ENCODE measurements around the gene VAV3.

VAV3 gene

DNA sequence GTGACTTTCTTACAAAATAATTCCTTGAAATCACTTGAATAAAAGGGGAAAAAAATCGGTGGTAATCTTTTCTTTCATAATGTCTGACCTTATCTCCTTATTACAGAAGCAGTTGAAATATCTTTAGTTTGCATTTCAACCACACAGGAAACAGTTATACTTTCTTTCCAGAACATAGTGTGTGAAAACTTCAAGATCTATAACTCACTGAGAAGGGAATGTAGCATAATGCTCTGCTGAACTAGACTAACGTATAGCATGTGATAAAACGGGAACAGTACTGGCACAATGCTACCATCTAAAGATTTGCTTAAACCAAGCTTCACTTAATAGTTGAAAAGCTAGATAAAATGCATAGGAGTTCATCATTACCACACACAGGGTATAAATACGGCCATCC lies 45.0 kb downstream of the VAV3 start:
- H3K79me1 ChIP-seq (replicated peaks; ENCODE audit: low read length, poor library complexity, severe bottlenecking), result no peaks in the 10 kb centered on the region
- H3K4ac ChIP-seq (ENCODE audit: low read depth in 1 of 2, low read length in 2 of 2), result no peak overlapping the region
- H3K27ac ChIP-seq (ENCODE audit: low read length, poor library complexity, severe bottlenecking), result no peak overlapping the region
- H3K23ac ChIP-seq (ENCODE audit: low read length in 2 of 2), result no peak overlapping the region
- no peaks in the 10 kb centered on the region for H3K27me3 ChIP-seq (ENCODE audit: control insufficient read depth in 1 of 2, insufficient read depth in 1 of 2, low read length in 2 of 2)
- no peak overlapping the region for H4K8ac ChIP-seq (ENCODE audit: low read length)
- H3K4me3 ChIP-seq (ENCODE audit: insufficient read depth in 1 of 2, low read depth in 1 of 2, low read length in 2 of 2), result no peak overlapping the region
- no peak overlapping the region for H2BK5ac ChIP-seq (ENCODE audit: low read depth, low read length, poor library complexity, severe bottlenecking)
- H3K4me1 ChIP-seq (ENCODE audit: control insufficient read depth, insufficient read depth, low read depth, low read length), result no peaks in the 10 kb centered on the region
- no peaks in the 10 kb centered on the region for H3K36me3 ChIP-seq (ENCODE audit: control insufficient read depth in 1 of 2, insufficient read depth in 2 of 2, low read depth in 1 of 2, low read length in 2 of 2)
- 100% methylated on average over 2 of the region's 4 CpGs for WGBS
- no peak for DNase-seq
- H3K4me2 ChIP-seq (ENCODE audit: low read length, poor library complexity, severe bottlenecking), result no peak overlapping the region
- no peaks in the 10 kb centered on the region for H3K9me3 ChIP-seq (ENCODE audit: control insufficient read depth, low read length)
- no peak overlapping the region for H2BK12ac ChIP-seq (ENCODE audit: low read length in 2 of 2)
- no peak overlapping the region for H3K18ac ChIP-seq (ENCODE audit: low read depth in 1 of 2, low read length in 2 of 2)
- H2BK120ac ChIP-seq (ENCODE audit: low read depth, low read length), result no peak overlapping the region
- no peak overlapping the region for H2BK15ac ChIP-seq (ENCODE audit: low read depth, poor library complexity, severe bottlenecking)
- H2AK5ac ChIP-seq (ENCODE audit: low read length, severe bottlenecking), result no peak overlapping the region
- no peak overlapping the region for H3K9ac ChIP-seq (ENCODE audit: low read length)
- H4K91ac ChIP-seq (ENCODE audit: low read length), result no peak overlapping the region
- H3K14ac ChIP-seq (ENCODE audit: low read length in 2 of 2), result no peak overlapping the region
- H2AFZ ChIP-seq (ENCODE audit: low read depth, low read length), result no peak overlapping the region

GRCh38 chr1:107914119-107914765 lies 50.7 kb downstream of the VAV3 start:
- H2BK5ac ChIP-seq (ENCODE audit: low read depth, low read length, poor library complexity, severe bottlenecking), result no peak overlapping the region
- H3K4me3 ChIP-seq (ENCODE audit: insufficient read depth in 1 of 2, low read depth in 1 of 2, low read length in 2 of 2), result no peak overlapping the region
- no peak overlapping the region for H4K91ac ChIP-seq (ENCODE audit: low read length)
- no peaks in the 10 kb centered on the region for H3K4me1 ChIP-seq (ENCODE audit: control insufficient read depth, insufficient read depth, low read depth, low read length)
- no peak overlapping the region for H2AFZ ChIP-seq (ENCODE audit: low read depth, low read length)
- H3K27ac ChIP-seq (ENCODE audit: low read length, poor library complexity, severe bottlenecking), result no peak overlapping the region
- H2BK15ac ChIP-seq (ENCODE audit: low read depth, poor library complexity, severe bottlenecking), result no peak overlapping the region
- no peak for DNase-seq
- H3K23ac ChIP-seq (ENCODE audit: low read length in 2 of 2), result no peak overlapping the region
- 94% methylated on average over 6 of the region's 7 CpGs for WGBS
- no peak overlapping the region for H3K4ac ChIP-seq (ENCODE audit: low read depth in 1 of 2, low read length in 2 of 2)
- no peaks in the 10 kb centered on the region for H3K9me3 ChIP-seq (ENCODE audit: control insufficient read depth, low read length)
- H3K79me1 ChIP-seq (replicated peaks; ENCODE audit: low read length, poor library complexity, severe bottlenecking), result no peaks in the 10 kb centered on the region
- H3K18ac ChIP-seq (ENCODE audit: low read depth in 1 of 2, low read length in 2 of 2), result no peak overlapping the region
- no peak overlapping the region for H3K9ac ChIP-seq (ENCODE audit: low read length)
- no peak overlapping the region for H2BK120ac ChIP-seq (ENCODE audit: low read depth, low read length)
- no peaks in the 10 kb centered on the region for H3K27me3 ChIP-seq (ENCODE audit: control insufficient read depth in 1 of 2, insufficient read depth in 1 of 2, low read length in 2 of 2)
- no peak overlapping the region for H3K4me2 ChIP-seq (ENCODE audit: low read length, poor library complexity, severe bottlenecking)
- no peak overlapping the region for H2AK5ac ChIP-seq (ENCODE audit: low read length, severe bottlenecking)
- no peak overlapping the region for H2BK12ac ChIP-seq (ENCODE audit: low read length in 2 of 2)
- no peak overlapping the region for H4K8ac ChIP-seq (ENCODE audit: low read length)
- H3K36me3 ChIP-seq (ENCODE audit: control insufficient read depth in 1 of 2, insufficient read depth in 2 of 2, low read depth in 1 of 2, low read length in 2 of 2), result no peaks in the 10 kb centered on the region
- H3K14ac ChIP-seq (ENCODE audit: low read length in 2 of 2), result no peak overlapping the region

GRCh38 chr1:107912656-107913055 lies 52.3 kb downstream of the VAV3 start:
- Histone ChIP-seq H4K8ac (ENCODE audit: low read length) (no peak overlapping the region), H3K4me1 (ENCODE audit: control insufficient read depth, insufficient read depth, low read depth, low read length) (no peaks in the 10 kb centered on the region), H2BK120ac (ENCODE audit: low read depth, low read length) (no peak overlapping the region), H3K9me3 (ENCODE audit: control insufficient read depth, low read length) (no peaks in the 10 kb centered on the region), H3K4me3 (ENCODE audit: insufficient read depth in 1 of 2, low read depth in 1 of 2, low read length in 2 of 2) (no peak overlapping the region), H3K36me3 (ENCODE audit: control insufficient read depth in 1 of 2, insufficient read depth in 2 of 2, low read depth in 1 of 2, low read length in 2 of 2) (no peaks in the 10 kb centered on the region), H3K14ac (ENCODE audit: low read length in 2 of 2) (no peak overlapping the region), H3K18ac (ENCODE audit: low read depth in 1 of 2, low read length in 2 of 2) (no peak overlapping the region), H3K79me1 (replicated peaks; ENCODE audit: low read length, poor library complexity, severe bottlenecking) (no peaks in the 10 kb centered on the region), H3K27me3 (ENCODE audit: control insufficient read depth in 1 of 2, insufficient read depth in 1 of 2, low read length in 2 of 2) (no peaks in the 10 kb centered on the region), H2BK12ac (ENCODE audit: low read length in 2 of 2) (no peak overlapping the region), H2BK5ac (ENCODE audit: low read depth, low read length, poor library complexity, severe bottlenecking) (no peak overlapping the region), H3K4ac (ENCODE audit: low read depth in 1 of 2, low read length in 2 of 2) (no peak overlapping the region), H3K23ac (ENCODE audit: low read length in 2 of 2) (no peak overlapping the region), H3K9ac (ENCODE audit: low read length) (no peak overlapping the region), H3K27ac (ENCODE audit: low read length, poor library complexity, severe bottlenecking) (no peak overlapping the region), H2AK5ac (ENCODE audit: low read length, severe bottlenecking) (no peak overlapping the region), H2BK15ac (ENCODE audit: low read depth, poor library complexity, severe bottlenecking) (no peak overlapping the region), H3K4me2 (ENCODE audit: low read length, poor library complexity, severe bottlenecking) (no peak overlapping the region), H2AFZ (ENCODE audit: low read depth, low read length) (no peak overlapping the region), H4K91ac (ENCODE audit: low read length) (no peak overlapping the region)
- DNase-seq, result no peak
- no CpG with 5 or more reads among the region's 1 CpG for WGBS

DNA sequence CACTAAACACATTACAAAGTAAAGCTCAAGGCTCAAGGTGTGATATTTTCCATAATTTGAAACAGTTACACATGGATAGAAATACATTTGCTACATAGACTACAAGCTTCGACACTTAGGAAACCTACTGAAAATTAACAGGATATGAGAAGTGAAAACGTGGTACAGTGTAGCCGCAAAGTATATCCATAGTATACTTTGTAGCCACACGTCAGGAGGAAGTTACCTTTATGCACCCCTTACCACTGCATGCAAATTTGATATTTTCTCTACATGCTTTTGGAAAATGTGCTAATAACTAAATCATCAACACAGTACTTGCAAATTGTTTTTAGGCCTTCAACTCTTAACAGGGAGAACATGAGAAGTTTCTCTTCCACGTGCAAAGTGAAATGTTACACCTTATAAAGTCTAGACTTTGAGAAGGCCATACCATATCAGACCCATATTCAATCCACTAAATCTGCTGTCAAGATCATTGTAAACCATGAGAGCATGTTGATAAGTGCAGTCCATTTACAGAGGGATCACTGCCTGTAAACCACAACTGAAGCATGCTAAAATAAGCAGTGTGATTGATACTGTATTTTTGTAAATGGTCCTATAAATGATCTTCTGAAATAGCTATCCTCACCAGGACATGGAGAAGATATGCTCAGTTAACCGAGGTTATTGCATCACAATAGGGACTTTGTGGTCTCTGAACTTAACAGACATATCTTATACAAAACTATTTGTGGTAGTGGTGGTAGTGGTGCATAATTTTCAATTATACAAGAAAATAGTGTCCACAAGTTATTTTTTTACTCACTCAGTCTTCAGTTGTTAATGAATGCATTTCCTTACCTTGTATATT lies 64.7 kb downstream of the VAV3 start:
- DNase-seq, result no peak
- Histone ChIP-seq H4K91ac (ENCODE audit: low read length) (no peak overlapping the region), H3K27me3 (ENCODE audit: control insufficient read depth in 1 of 2, insufficient read depth in 1 of 2, low read length in 2 of 2) (no peaks in the 10 kb centered on the region), H3K4me3 (ENCODE audit: insufficient read depth in 1 of 2, low read depth in 1 of 2, low read length in 2 of 2) (no peak overlapping the region), H3K9me3 (ENCODE audit: control insufficient read depth, low read length) (no peaks in the 10 kb centered on the region), H2BK12ac (ENCODE audit: low read length in 2 of 2) (no peak overlapping the region), H3K4me2 (ENCODE audit: low read length, poor library complexity, severe bottlenecking) (no peak overlapping the region), H3K23ac (ENCODE audit: low read length in 2 of 2) (no peak overlapping the region), H3K4me1 (ENCODE audit: control insufficient read depth, insufficient read depth, low read depth, low read length) (no peaks in the 10 kb centered on the region), H3K14ac (ENCODE audit: low read length in 2 of 2) (no peak overlapping the region), H2BK15ac (ENCODE audit: low read depth, poor library complexity, severe bottlenecking) (no peak overlapping the region), H3K79me1 (replicated peaks; ENCODE audit: low read length, poor library complexity, severe bottlenecking) (no peaks in the 10 kb centered on the region), H2AFZ (ENCODE audit: low read depth, low read length) (no peak overlapping the region), H4K8ac (ENCODE audit: low read length) (no peak overlapping the region), H2AK5ac (ENCODE audit: low read length, severe bottlenecking) (no peak overlapping the region), H3K9ac (ENCODE audit: low read length) (no peak overlapping the region), H2BK120ac (ENCODE audit: low read depth, low read length) (no peak overlapping the region), H2BK5ac (ENCODE audit: low read depth, low read length, poor library complexity, severe bottlenecking) (no peak overlapping the region), H3K4ac (ENCODE audit: low read depth in 1 of 2, low read length in 2 of 2) (no peak overlapping the region), H3K27ac (ENCODE audit: low read length, poor library complexity, severe bottlenecking) (no peak overlapping the region), H3K18ac (ENCODE audit: low read depth in 1 of 2, low read length in 2 of 2) (no peak overlapping the region), H3K36me3 (ENCODE audit: control insufficient read depth in 1 of 2, insufficient read depth in 2 of 2, low read depth in 1 of 2, low read length in 2 of 2) (no peaks in the 10 kb centered on the region)
- WGBS, result 97% methylated on average over 5 of the region's 6 CpGs

Data from mesenchymal stem cell (in vitro differentiated cells and primary cell).